Duodenal mucosa (tissue), 2 donors: ENCODE measurements around the gene FANCI.
A peak's percentile ranks its signal among the peaks of the same experiment; 100 is the strongest.

Experiments
- H3K27ac ChIP-seq: one replicate; pipeline ENCODE4 v1.7.0; 2013; ENCODE audit warnings: low read depth, low read length
- H3K27me3 ChIP-seq, 2 donors: one replicate each; pipeline ENCODE4 v1.7.0; 2013; ENCODE audit warnings: low read length in 2 of 2, control low read depth in 1 of 2; ENCODE audit not compliant: insufficient read depth in 2 of 2, control insufficient read depth in 1 of 2
- H3K36me3 ChIP-seq, 2 donors: one replicate each; pipeline ENCODE4 v1.7.0; 2013; ENCODE audit warnings: low read length in 2 of 2, control low read depth in 1 of 2; ENCODE audit not compliant: insufficient read depth in 2 of 2, control insufficient read depth in 1 of 2
- H3K4me1 ChIP-seq, 2 donors: one replicate each; pipeline ENCODE4 v1.7.0; 2013; ENCODE audit warnings: low read length in 2 of 2, control low read depth in 1 of 2; ENCODE audit not compliant: insufficient read depth in 2 of 2, control insufficient read depth in 1 of 2
- H3K4me3 ChIP-seq, 2 donors: one replicate each; pipeline ENCODE4 v1.7.0; 2013; ENCODE audit warnings: low read length in 2 of 2, low read depth in 1 of 2
- H3K9ac ChIP-seq, 2 donors: one replicate each; pipeline ENCODE4 v1.7.0; 2013; ENCODE audit warnings: low read length in 2 of 2, low read depth in 1 of 2
- H3K9me3 ChIP-seq, 2 donors: one replicate each; pipeline ENCODE4 v1.7.0; 2013; ENCODE audit warnings: low read length in 2 of 2, control low read depth in 1 of 2; ENCODE audit not compliant: control insufficient read depth in 1 of 2

FANCI gene

DNA sequence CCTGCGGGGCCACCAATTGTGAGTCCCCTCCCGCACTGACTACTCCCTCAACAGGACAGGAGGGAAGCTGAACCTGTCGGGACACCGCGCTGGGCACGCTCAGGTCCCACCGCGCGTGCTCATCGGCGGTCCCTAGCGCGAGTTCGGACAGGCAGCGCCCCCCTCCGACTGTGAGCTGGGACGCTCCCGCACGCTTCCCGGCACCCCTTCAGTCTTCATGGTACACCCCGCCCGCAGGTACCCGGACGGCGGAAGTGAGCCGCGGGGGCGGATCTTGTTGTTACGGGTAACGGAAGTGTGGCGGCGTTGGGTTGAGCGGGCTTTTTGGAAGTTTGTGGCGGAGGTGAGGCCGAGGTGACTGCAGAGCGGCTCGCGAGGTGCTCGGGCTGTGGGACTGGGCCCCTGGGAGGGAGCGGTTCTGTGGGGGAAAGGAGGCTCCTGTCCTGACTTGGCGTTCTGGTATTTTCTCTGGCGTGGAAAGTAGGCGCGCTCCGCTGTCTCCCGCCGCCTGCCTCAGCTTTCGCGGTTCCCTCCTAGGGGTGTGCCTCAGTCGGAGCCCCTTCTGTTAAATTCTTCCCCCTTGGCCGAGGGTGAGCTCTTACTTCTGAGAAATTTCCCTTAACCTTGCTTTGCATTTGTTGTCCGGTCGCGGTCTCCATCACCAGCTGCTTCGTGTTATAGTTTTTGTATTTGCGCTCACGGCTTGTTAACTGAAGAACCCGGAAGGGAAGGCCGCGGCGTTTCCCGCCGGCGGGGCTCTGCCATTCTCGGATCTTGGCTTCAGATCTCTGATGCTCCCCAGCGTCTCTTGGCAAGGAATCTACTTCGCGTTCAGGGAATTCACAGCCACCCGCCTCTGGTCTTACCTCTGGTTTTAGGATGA, at the start of gene FANCI:
FANCI (plus strand) TSS at position 289 of the 883 bp plus-strand sequence. CDS start 3,669 bp downstream, outside the sequence.
- Histone ChIP-seq H3K36me3 (no peaks in the 10 kb centered on the region), H3K9ac (peak within 1 kb of the TSS; percentile 92 to 95), H3K27me3 (no peaks in the 10 kb centered on the region), H3K4me3 (peak within 1 kb of the TSS; percentile 98 to 99), H3K27ac (no peak within 1 kb of the TSS), H3K4me1 (peaks cover 6 to 15% of the 10 kb centered on the region in 2 donors), H3K9me3 (no peaks in the 10 kb centered on the region)

GRCh38 chr15:89194608-89195007, 49.2 kb upstream of the FANCI start:
- H3K9me3 ChIP-seq, result no peaks in the 10 kb centered on the region
- peaks cover 0 to 9% of the 10 kb centered on the region in 2 donors for H3K4me1 ChIP-seq
- no peak overlapping the region for H3K9ac ChIP-seq
- peaks cover 61 to 85% of the 10 kb centered on the region in 2 donors for H3K36me3 ChIP-seq
- H3K27ac ChIP-seq, result no peak overlapping the region
- H3K4me3 ChIP-seq, result no peak overlapping the region
- H3K27me3 ChIP-seq, result no peaks in the 10 kb centered on the region

- Histone ChIP-seq H3K27me3 (no peaks in the 10 kb centered on the region), H3K4me3 (no peak overlapping the region), H3K27ac (no peak overlapping the region), H3K36me3 (peaks cover 59 to 76% of the 10 kb centered on the region in 2 donors), H3K4me1 (peaks cover 0 to 9% of the 10 kb centered on the region in 2 donors), H3K9me3 (no peaks in the 10 kb centered on the region), H3K9ac (no peak overlapping the region)
Measured at GRCh38 chr15:89195836-89196235, 47.9 kb upstream of the FANCI start.

DNA sequence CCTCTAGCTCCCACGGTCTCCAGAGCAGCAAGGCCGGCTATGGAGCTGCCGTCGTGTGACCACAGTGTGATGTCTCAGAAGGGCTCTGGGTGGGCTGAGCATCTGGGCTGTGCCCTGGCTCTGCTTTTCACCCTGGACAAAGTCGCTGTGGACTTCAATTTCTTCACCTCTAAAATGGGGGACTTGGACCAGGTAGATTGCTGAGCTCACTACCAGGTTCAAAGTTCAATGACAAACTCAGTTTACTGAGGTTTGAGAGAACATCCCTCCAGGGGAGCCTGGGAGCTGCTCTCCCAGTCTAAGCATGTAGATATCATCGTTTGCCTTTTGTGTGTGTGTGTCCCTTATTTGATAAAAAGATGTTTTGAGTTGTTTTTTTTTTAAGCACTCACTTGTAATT, 47.5 kb upstream of the FANCI start:
- Histone ChIP-seq H3K27me3 (no peaks in the 10 kb centered on the region), H3K36me3 (peaks cover 57 to 75% of the 10 kb centered on the region in 2 donors), H3K9me3 (no peaks in the 10 kb centered on the region), H3K4me1 (peaks cover 0 to 9% of the 10 kb centered on the region in 2 donors), H3K4me3 (no peak overlapping the region), H3K27ac (no peak overlapping the region), H3K9ac (no peak overlapping the region)

DNA sequence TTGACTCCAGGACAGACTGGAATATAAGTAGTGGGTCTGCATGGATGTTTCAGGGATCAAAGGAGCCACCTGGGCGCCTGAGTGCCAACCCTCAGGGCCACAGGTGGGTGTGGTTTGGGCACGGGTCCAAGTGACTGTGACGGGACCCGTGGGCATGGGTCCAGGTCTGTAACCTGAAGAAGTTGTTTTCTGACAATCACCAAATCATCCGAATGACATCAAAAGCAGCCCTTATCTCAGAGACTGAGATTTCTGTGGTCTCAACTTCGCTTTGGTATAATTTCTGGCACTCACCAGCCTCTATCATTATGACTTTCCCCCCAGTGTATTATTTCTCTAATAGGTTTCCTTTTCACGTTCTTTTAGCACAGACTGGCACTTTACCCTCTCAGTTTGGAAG, 46.8 kb upstream of the FANCI start:
- H3K4me1 ChIP-seq, result peaks cover 0 to 9% of the 10 kb centered on the region in 2 donors
- no peaks in the 10 kb centered on the region for H3K27me3 ChIP-seq
- no peaks in the 10 kb centered on the region for H3K9me3 ChIP-seq
- no peak overlapping the region for H3K27ac ChIP-seq
- H3K36me3 ChIP-seq, result peaks cover 55 to 71% of the 10 kb centered on the region in 2 donors
- no peak overlapping the region for H3K9ac ChIP-seq
- H3K4me3 ChIP-seq, result no peak overlapping the region

- peaks cover 0 to 9% of the 10 kb centered on the region in 2 donors for H3K4me1 ChIP-seq
- H3K9me3 ChIP-seq, result no peaks in the 10 kb centered on the region
- no peak overlapping the region for H3K4me3 ChIP-seq
- no peak overlapping the region for H3K27ac ChIP-seq
- peaks cover 52 to 66% of the 10 kb centered on the region in 2 donors for H3K36me3 ChIP-seq
- H3K9ac ChIP-seq, result no peak overlapping the region
- H3K27me3 ChIP-seq, result no peaks in the 10 kb centered on the region
Measured at GRCh38 chr15:89197503-89197971, 46.2 kb upstream of the FANCI start.

- Histone ChIP-seq H3K36me3 (peaks cover 46 to 59% of the 10 kb centered on the region in 2 donors), H3K9ac (no peak overlapping the region), H3K4me3 (no peak overlapping the region), H3K9me3 (no peaks in the 10 kb centered on the region), H3K27ac (no peak overlapping the region), H3K4me1 (peaks cover 0 to 9% of the 10 kb centered on the region in 2 donors), H3K27me3 (no peaks in the 10 kb centered on the region)
Measured at GRCh38 chr15:89198196-89198595, 45.6 kb upstream of the FANCI start.

DNA sequence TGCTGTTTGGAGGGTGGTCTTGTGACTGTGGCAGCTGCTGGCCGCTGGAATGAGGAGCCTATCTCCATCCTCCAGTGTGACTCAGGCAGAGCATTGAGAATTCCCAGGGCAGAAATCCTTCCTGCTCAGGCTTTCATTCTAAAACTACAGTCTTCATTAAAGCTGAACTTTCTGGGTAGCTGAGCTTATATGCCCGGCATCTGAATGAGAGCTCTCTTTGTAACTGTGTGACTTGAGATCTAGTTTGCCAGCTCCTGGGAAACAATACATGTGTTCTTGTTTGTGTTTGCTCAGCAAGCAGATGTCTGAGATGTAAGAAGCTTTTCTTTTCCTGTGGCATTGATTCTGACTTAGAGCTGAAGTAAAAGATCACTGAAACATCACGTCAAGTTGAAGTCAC, 44.8 kb upstream of the FANCI start:
- Histone ChIP-seq H3K36me3 (peaks cover 41 to 54% of the 10 kb centered on the region in 2 donors), H3K9me3 (no peaks in the 10 kb centered on the region), H3K4me3 (no peak overlapping the region), H3K27ac (no peak overlapping the region), H3K9ac (no peak overlapping the region), H3K27me3 (no peaks in the 10 kb centered on the region), H3K4me1 (peaks cover 0 to 9% of the 10 kb centered on the region in 2 donors)

DNA sequence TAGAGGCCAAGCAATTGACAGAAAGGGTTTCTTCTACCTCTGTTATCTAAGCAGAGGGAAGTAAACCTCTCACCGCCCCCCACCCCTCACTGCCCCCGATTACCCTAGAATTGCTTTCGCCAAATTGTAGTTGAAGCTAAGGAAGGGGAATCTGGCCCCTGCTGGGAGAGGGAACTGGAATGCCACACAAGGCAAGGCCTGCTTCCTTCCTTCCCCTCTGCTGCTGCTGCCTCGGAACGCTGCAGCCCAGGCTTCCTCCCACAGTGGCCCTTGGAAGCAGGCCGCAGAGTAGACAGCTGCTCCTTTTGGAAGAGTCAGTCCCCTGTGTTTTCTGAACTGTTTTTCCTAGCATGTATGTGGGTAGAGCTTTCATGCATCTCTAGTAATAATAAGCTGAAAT, 44.0 kb upstream of the FANCI start:
- peaks cover 38 to 46% of the 10 kb centered on the region in 2 donors for H3K36me3 ChIP-seq
- no peak overlapping the region for H3K9ac ChIP-seq
- no peak overlapping the region for H3K4me3 ChIP-seq

GRCh38 chr15:89200182-89200581, 43.6 kb upstream of the FANCI start:
- Histone ChIP-seq H3K27ac (no peak overlapping the region), H3K9ac (no peak overlapping the region)

More for the DNA sequence above, 44.0 kb upstream of the FANCI start:
- H3K27ac ChIP-seq, result no peak overlapping the region
- peaks cover 0 to 11% of the 10 kb centered on the region in 2 donors for H3K4me1 ChIP-seq
- H3K9me3 ChIP-seq, result no peaks in the 10 kb centered on the region
- H3K27me3 ChIP-seq, result no peaks in the 10 kb centered on the region

More at GRCh38 chr15:89200182-89200581, 43.6 kb upstream of the FANCI start:
- Histone ChIP-seq H3K27me3 (no peaks in the 10 kb centered on the region), H3K9me3 (no peaks in the 10 kb centered on the region), H3K4me3 (no peak overlapping the region), H3K36me3 (peaks cover 34 to 42% of the 10 kb centered on the region in 2 donors), H3K4me1 (peaks cover 0 to 11% of the 10 kb centered on the region in 2 donors)
